PC-3 (cell line): ENCODE measurements around the gene COL6A1. TPM values are rescaled to one million over a fixed set of nuclear protein-coding genes. Genes with fewer than 3 reads are reported as not detected.

ENCODE experiments used
- ATAC-seq: fragments of 200-7000 bp; cut with Tn5 transposase; 2 replicates; pipeline ENCODE4 v1.9.1; 2020; ENCODE audit warnings: mild to moderate bottlenecking, moderate library complexity
- BruUV-seq: library from RNA; stranded (reverse); fragments of 400-500 nt; replicated peaks from 2 replicates; lab custom pipeline; 2021; lab: Mats Ljungman, UMichigan
- CTCF ChIA-PET: fragments of 300-600 bp; sonication (Branson Sonifier 250); formaldehyde crosslinking; loops from one replicate; lab custom pipeline; 2022; ENCODE audit warnings: antibody characterized with exemption; lab: Charles Lee
- POLR2A ChIA-PET: fragments of 300-600 bp; sonication (Branson Sonifier 250); formaldehyde crosslinking; loops from one replicate; lab custom pipeline; 2022; ENCODE audit warnings: antibody characterized with exemption; ENCODE audit not compliant: unreplicated experiment; lab: Charles Lee
- DNase-seq: peaks from one replicate; pipeline ENCODE4 v3.0.0-alpha.2; 2015
- H2AFZ ChIP-seq: fragments of 300-600 bp; sonication (generic); 2 replicates; pipeline ENCODE4 v1.6.0; 2016; ENCODE audit warnings: antibody characterized with exemption, low read length
- H3F3A ChIP-seq: fragments of 300-600 bp; sonication (generic); one replicate; pipeline ENCODE4 v1.6.0; 2017; ENCODE audit warnings: antibody characterized with exemption, low read length, control low read depth, mild to moderate bottlenecking; ENCODE audit not compliant: unreplicated experiment
- H3K27ac ChIP-seq: fragments of 300-600 bp; sonication (generic); 2 replicates; pipeline ENCODE4 v1.5.1; 2016; ENCODE audit warnings: mild to moderate bottlenecking, low read length
- H3K27me3 ChIP-seq: fragments of 300-600 bp; sonication (generic); 2 replicates; pipeline ENCODE4 v1.6.1; 2016; ENCODE audit warnings: low read length, mixed read lengths
- H3K36me3 ChIP-seq: fragments of 300-600 bp; sonication (generic); 2 replicates; pipeline ENCODE4 v1.6.1; 2016; ENCODE audit warnings: low read depth, mixed run types, low read length, mixed read lengths
- H3K4me1 ChIP-seq: fragments of 300-600 bp; sonication (generic); 2 replicates; pipeline ENCODE4 v1.5.1; 2016; ENCODE audit warnings: low read length; ENCODE audit not compliant: insufficient read depth
- H3K4me2 ChIP-seq: fragments of 300-600 bp; sonication (generic); 2 replicates; pipeline ENCODE4 v1.6.0; 2016; ENCODE audit warnings: low read length
- H3K4me3 ChIP-seq: fragments of 300-600 bp; sonication (generic); 2 replicates; pipeline ENCODE4 v1.5.1; 2016; ENCODE audit warnings: mild to moderate bottlenecking, low read length, mixed read lengths
- H3K79me2 ChIP-seq: fragments of 300-600 bp; sonication (generic); 2 replicates; pipeline ENCODE4 v1.6.1; 2017; ENCODE audit warnings: low read length, mixed read lengths
- H3K9ac ChIP-seq: fragments of 300-600 bp; sonication (generic); 2 replicates; pipeline ENCODE4 v1.6.0; 2016; ENCODE audit warnings: mild to moderate bottlenecking, low read length
- H3K9me2 ChIP-seq: fragments of 300-600 bp; sonication (generic); replicated peaks from 2 replicates; pipeline ENCODE4 v1.6.1; 2016; ENCODE audit warnings: mixed run types, low read length, mixed read lengths
- H3K9me3 ChIP-seq: fragments of 300-600 bp; sonication (generic); 2 replicates; pipeline ENCODE4 v1.6.1; 2016; ENCODE audit warnings: low read length, mixed read lengths
- H4K20me1 ChIP-seq: fragments of 300-600 bp; sonication (generic); 2 replicates; pipeline ENCODE4 v1.6.1; 2016; ENCODE audit warnings: low read length, mixed read lengths
- EZH2 ChIP-seq: fragments of 300-600 bp; sonication (generic); IDR thresholded peaks from one replicate; pipeline ENCODE4 v1.6.1; 2017; ENCODE audit warnings: antibody characterized with exemption, mild to moderate bottlenecking, low read length; ENCODE audit not compliant: unreplicated experiment
- EZH2phosphoT487 ChIP-seq: fragments of 300-600 bp; sonication (generic); IDR thresholded peaks from 2 replicates; pipeline ENCODE4 v1.6.1; 2018; ENCODE audit warnings: mild to moderate bottlenecking, antibody characterized with exemption, low read length, borderline replicate concordance
- intact Hi-C: fragments of 100-400 bp; cut with micrococcal nuclease; formaldehyde crosslinking; loops from 2 replicates; pipeline ENCODE4 v1.9.0; 2023
- total RNA-seq: library from RNA; depleted of rRNA; stranded (reverse); fragments of >200 nt; gene quantifications from 2 replicates; pipeline ENCODE4 v1.2.3, GENCODE V29; 2014
- TF ChIP-seq, protein P1 (sequence below): fragments of 300-600 bp; sonication (generic); conservative IDR thresholded peaks from 2 replicates; pipeline ENCODE4 v1.5.1; 2017; ENCODE audit warnings: antibody characterized with exemption, low read depth, mild to moderate bottlenecking, low read length

Gene COL6A1
- total RNA-seq, 1 experiment from 2014 or later, result 487 TPM

DNA sequence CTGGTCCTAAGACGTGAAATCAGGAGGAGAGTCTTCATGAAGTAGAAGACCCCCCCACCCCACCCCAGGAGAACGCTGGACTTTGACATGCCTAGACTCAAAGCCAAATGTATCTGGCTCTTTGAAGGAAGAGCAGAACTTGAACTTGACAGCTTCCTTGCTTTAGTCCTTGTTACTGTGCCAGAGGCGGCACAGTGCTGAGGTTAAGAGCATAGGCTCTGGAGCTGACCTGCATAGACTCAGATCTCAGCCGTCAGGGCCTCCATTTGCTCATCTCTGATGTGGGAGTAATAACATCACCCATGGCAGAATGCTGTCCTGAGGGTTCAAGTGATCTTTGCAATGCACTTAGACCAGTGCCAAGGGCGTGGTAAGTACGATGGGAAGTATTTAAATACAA is 39.0 kb downstream of the COL6A1 start:
- no peak overlapping the region for H3K9ac ChIP-seq
- H3K4me3 ChIP-seq, result no peak overlapping the region
- H3K4me2 ChIP-seq, result no peak overlapping the region
- no peak for TF ChIP-seq EZH2
- TF ChIP-seq, protein P1, sequence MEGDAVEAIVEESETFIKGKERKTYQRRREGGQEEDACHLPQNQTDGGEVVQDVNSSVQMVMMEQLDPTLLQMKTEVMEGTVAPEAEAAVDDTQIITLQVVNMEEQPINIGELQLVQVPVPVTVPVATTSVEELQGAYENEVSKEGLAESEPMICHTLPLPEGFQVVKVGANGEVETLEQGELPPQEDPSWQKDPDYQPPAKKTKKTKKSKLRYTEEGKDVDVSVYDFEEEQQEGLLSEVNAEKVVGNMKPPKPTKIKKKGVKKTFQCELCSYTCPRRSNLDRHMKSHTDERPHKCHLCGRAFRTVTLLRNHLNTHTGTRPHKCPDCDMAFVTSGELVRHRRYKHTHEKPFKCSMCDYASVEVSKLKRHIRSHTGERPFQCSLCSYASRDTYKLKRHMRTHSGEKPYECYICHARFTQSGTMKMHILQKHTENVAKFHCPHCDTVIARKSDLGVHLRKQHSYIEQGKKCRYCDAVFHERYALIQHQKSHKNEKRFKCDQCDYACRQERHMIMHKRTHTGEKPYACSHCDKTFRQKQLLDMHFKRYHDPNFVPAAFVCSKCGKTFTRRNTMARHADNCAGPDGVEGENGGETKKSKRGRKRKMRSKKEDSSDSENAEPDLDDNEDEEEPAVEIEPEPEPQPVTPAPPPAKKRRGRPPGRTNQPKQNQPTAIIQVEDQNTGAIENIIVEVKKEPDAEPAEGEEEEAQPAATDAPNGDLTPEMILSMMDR, result no peak
- no peak for TF ChIP-seq EZH2phosphoT487
- CTCF ChIA-PET, result interaction anchor here (0.5 kb wide), 1 partner anchor 49 kb away, joined by 3 read pairs; no protein-coding TSS in a partner anchor
- no peaks in the 10 kb centered on the region for H3K4me1 ChIP-seq
- BruUV-seq, result no TSS peak
- no peaks in the 10 kb centered on the region for H3K9me3 ChIP-seq
- H3K27ac ChIP-seq, result no peak overlapping the region
- no peaks in the 10 kb centered on the region for H3K27me3 ChIP-seq
- no peaks in the 10 kb centered on the region for H3K9me2 ChIP-seq
- H4K20me1 ChIP-seq, result no peaks in the 10 kb centered on the region
- H2AFZ ChIP-seq, result no peak overlapping the region
- ATAC-seq (no peak), DNase-seq (no peak)
- POLR2A ChIA-PET, result no interaction called here
- intact Hi-C loops, result no loop called here
- no peaks in the 10 kb centered on the region for H3F3A ChIP-seq
- H3K79me2 ChIP-seq, result no peaks in the 10 kb centered on the region
- H3K36me3 ChIP-seq, result no peaks in the 10 kb centered on the region

DNA sequence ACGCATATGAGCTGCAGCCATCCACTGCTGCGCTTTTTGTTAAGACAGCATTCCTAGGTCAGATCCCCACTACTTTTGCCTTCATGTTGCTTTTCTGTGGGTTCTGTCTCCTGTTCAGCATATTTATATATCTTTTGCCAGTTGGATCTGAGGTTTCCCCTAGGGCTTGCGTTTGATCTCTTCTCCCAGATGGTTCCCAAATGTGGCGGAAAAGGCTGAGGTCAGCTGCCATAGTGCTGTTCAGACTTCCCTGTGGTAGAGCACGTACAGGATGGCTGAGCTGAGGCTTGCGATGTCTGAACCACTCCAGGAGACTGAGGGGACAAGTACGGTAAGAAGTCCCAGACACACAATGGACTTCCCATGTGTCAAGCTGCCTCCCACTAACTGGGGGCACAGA is 39.8 kb downstream of the COL6A1 start:
- Histone ChIP-seq H3F3A (no peaks in the 10 kb centered on the region), H3K36me3 (no peaks in the 10 kb centered on the region), H3K79me2 (no peaks in the 10 kb centered on the region), H3K4me3 (no peak overlapping the region), H3K9me2 (no peaks in the 10 kb centered on the region), H3K27ac (no peak overlapping the region), H2AFZ (no peak overlapping the region), H4K20me1 (no peaks in the 10 kb centered on the region), H3K4me2 (no peak overlapping the region), H3K27me3 (no peaks in the 10 kb centered on the region), H3K9me3 (no peaks in the 10 kb centered on the region), H3K4me1 (no peaks in the 10 kb centered on the region), H3K9ac (no peak overlapping the region)
- DNase-seq (no peak), ATAC-seq (no peak)
- POLR2A ChIA-PET, result no interaction called here
- CTCF ChIA-PET, result interaction anchor here (0.6 kb wide), 1 partner anchor 103 kb away, joined by 7 read pairs; no protein-coding TSS in a partner anchor
- intact Hi-C loops, result no loop called here
- no TSS peak for BruUV-seq
- TF ChIP-seq, protein P1, result no peak
- no peak for TF ChIP-seq EZH2
- TF ChIP-seq EZH2phosphoT487, result no peak

DNA sequence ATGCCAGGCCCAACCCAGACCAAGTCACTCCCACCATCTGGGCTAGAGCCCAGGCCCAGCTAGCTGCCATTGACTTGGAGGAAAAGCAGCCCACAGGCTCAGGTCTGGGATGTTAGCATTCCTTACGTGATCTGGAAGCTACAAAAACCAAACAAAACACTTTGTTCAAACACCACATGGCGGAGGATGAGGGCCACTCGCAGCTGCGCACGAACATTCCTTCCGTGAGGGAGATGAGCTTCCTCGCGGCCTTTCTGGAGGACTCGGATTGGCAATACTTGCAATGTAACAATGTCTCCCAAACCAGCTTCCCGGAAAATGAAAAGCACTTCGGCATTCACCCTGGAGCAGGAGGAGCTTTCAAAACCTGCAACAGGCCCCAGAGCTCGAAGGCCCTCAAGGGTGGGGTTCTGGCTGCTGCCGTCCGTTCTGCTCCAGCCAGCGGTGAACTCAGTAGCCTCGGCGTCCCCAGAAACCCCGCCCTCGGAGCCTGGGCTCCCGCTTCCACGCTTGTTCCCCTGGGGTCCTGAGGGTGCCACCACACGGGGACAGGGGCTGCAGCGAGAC is 40.5 kb downstream of the COL6A1 start:
- DNase-seq (no peak), ATAC-seq (no peak)
- intact Hi-C loops, result no loop called here
- no TSS peak for BruUV-seq
- Histone ChIP-seq H3K9ac (no peak overlapping the region), H2AFZ (no peak overlapping the region), H3K9me3 (no peaks in the 10 kb centered on the region), H3K4me2 (no peak overlapping the region), H3K36me3 (no peaks in the 10 kb centered on the region), H3K27me3 (no peaks in the 10 kb centered on the region), H4K20me1 (no peaks in the 10 kb centered on the region), H3K4me1 (no peaks in the 10 kb centered on the region), H3F3A (no peaks in the 10 kb centered on the region), H3K4me3 (no peak overlapping the region), H3K79me2 (no peaks in the 10 kb centered on the region), H3K9me2 (no peaks in the 10 kb centered on the region), H3K27ac (no peak overlapping the region)
- ChIA-PET POLR2A (no interaction called here), CTCF (no interaction called here)
- TF ChIP-seq EZH2 (no peak), EZH2phosphoT487 (no peak)
- TF ChIP-seq, protein P1, result no peak
